Activated T-cell treated with anti-CD3 and anti-CD28 coated beads, Interleukin-2, amount 50 U/mL, for 1 hour (primary cell): Measurements from ENCODE around the gene KCNMA1.
"Not testable (repeated sequence)": the region's sequence is repeated elsewhere in the genome, so short reads cannot be mapped to it uniquely, and the experiment has no call there.

ENCODE experiments used
- DNase-seq: peaks from one replicate; pipeline ENCODE4 v3.0.0-alpha.2; 2020

The KCNMA1 gene

GRCh38 chr10:77357185-77357584, 280.4 kb downstream of the KCNMA1 start:
- DNase-seq: no peak

GRCh38 chr10:77355844-77356243, 281.8 kb downstream of the KCNMA1 start:
- no peak for DNase-seq

GRCh38 chr10:77351386-77351785, 286.2 kb downstream of the KCNMA1 start:
- DNase-seq: no peak

- no peak for DNase-seq
These were observed 286.9 kb downstream of the KCNMA1 start for GRCh38 chr10:77350711-77351119.

GRCh38 chr10:77350134-77350533, 287.5 kb downstream of the KCNMA1 start:
- DNase-seq: no peak

GRCh38 chr10:77349226-77349625, 288.4 kb downstream of the KCNMA1 start:
- no peak for DNase-seq

GRCh38 chr10:77348751-77349150, 288.9 kb downstream of the KCNMA1 start:
- DNase-seq: no peak

- DNase-seq: no peak
These were observed 289.5 kb downstream of the KCNMA1 start for GRCh38 chr10:77348082-77348481.

GRCh38 chr10:77347052-77347451, 290.6 kb downstream of the KCNMA1 start:
- DNase-seq: no peak

- DNase-seq: no peak
These were observed 296.6 kb downstream of the KCNMA1 start for GRCh38 chr10:77341055-77341454.

GRCh38 chr10:77339872-77340271, 297.7 kb downstream of the KCNMA1 start:
- DNase-seq: not testable (repeated sequence)

- DNase-seq: no peak
These were observed 298.4 kb downstream of the KCNMA1 start for GRCh38 chr10:77339166-77339565.

GRCh38 chr10:77338143-77338542, 299.5 kb downstream of the KCNMA1 start:
- no peak for DNase-seq

GRCh38 chr10:77334501-77334900, 303.1 kb downstream of the KCNMA1 start:
- no peak for DNase-seq

- no peak for DNase-seq
These were observed 303.8 kb downstream of the KCNMA1 start for GRCh38 chr10:77333610-77334340.

GRCh38 chr10:77332256-77332655, 305.4 kb downstream of the KCNMA1 start:
- no peak for DNase-seq

GRCh38 chr10:77328272-77328816, 309.3 kb downstream of the KCNMA1 start:
- DNase-seq: no peak

GRCh38 chr10:77325233-77325537, 312.4 kb downstream of the KCNMA1 start:
- no peak for DNase-seq

- DNase-seq: no peak
These were observed 315.8 kb downstream of the KCNMA1 start for GRCh38 chr10:77321838-77322237.

GRCh38 chr10:77320971-77321471, 316.6 kb downstream of the KCNMA1 start:
- DNase-seq: no peak

GRCh38 chr10:77319557-77319956, 318.1 kb downstream of the KCNMA1 start:
- DNase-seq: no peak

- no peak for DNase-seq
These were observed 318.9 kb downstream of the KCNMA1 start for GRCh38 chr10:77318739-77319138.

- no peak for DNase-seq
These were observed 320.4 kb downstream of the KCNMA1 start for GRCh38 chr10:77317221-77317620.

GRCh38 chr10:77315496-77316129, 322.0 kb downstream of the KCNMA1 start:
- DNase-seq: no peak
